ENCODE results near the gene ADAMTSL4.
"Not testable (repeated sequence)": the region's sequence is repeated elsewhere in the genome, so short reads cannot be mapped to it uniquely, and the experiment has no call there.

ADAMTSL4 gene

DNA sequence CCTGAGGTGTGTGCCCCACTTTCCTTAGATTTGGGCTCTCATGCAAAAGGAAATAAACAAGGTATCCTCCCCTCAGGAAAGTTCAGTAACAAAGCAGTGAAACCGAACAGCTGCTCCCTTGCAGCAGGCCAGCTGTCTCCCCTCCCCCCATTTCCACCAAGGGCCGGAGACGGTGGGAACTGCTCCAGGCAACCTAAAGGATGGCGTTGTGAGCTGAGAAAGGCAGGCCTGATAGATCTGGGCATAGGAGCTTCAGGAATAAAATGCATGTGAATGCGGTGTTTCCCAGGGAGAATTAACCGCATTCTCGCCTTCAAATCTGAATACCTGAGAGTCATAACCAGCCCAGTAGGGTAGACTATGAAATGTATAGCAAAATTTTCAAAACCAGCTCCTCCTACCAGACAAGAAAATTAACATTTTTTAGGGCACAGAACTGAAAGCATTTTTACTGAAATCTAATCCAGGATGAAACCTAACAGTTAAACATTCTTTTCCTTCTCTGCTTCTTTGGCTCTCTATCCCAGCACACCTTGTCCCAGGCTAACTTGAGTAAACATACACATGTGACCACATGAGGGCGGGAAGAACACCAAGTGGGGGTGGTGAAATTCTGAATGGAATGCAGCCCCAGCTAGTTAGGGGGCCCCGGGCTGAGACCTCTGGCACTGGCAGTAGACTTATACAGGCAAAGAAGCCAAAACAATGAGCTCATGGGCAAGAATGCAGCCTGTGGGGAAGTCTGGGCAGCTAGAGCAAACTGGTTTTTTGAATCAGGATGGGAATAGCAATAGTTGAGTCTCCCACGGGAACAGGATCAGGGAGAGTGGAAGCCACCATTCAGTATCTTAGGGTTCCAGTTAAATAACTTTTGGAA lies 18.7 kb downstream of the ADAMTSL4 start:
- DNase-seq (ENCODE audit: low read depth), result peak; percentile 95

DNA sequence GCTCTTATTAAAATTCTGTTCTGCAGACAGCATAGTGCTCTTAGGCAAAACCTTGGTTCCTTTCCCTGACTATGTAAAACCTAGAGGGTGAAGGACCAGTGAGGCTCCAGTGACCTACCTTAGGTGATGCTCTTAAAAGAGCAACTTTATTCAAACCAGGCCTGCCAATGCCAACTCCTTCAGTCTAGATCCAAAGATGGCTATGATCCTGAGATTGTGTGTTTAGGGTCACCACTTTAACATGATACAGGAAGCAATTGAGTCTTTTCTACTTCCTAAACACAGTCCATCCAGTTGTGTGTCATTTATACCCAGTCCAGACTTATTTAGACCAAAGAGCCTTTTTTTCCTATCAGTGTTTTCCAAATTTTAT lies 19.4 kb downstream of the ADAMTSL4 start:
- DNase-seq (ENCODE audit: low read depth), result no peak

DNA sequence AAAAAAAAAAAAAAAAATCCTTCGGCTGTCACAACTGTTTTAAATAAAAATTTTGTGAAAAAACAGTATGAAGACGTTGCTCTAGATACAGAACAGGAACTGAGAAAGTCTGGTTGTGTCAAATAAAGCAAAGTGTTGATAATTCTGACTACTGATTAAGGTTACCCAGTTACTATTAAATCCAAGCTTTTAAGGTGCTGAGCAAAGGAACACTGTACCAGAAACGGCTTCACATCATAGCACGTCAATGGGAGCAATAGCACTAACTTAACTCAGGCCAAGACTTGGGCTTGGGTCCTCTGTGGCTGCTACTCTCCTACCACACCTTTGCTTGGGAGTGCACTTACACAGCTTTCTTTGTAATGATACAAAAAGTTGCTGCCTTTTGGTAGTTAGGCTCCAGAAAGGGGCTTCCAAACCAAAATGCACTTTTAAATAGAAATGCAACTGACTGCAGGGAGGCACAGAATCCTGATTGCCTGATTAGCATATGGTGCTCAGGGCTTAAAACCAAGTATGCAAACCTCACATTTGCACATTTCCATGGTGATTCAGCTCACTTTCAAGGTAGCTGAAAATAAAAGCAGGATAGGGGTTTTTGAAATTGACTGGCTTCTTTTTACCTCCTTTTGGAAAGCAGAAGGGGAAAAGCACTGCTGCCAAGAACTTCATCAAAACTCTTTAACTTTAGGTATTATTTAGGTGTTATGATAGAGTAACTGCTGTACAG lies 23.9 kb downstream of the ADAMTSL4 start:
- DNase-seq (ENCODE audit: low read depth), result no peak

DNA sequence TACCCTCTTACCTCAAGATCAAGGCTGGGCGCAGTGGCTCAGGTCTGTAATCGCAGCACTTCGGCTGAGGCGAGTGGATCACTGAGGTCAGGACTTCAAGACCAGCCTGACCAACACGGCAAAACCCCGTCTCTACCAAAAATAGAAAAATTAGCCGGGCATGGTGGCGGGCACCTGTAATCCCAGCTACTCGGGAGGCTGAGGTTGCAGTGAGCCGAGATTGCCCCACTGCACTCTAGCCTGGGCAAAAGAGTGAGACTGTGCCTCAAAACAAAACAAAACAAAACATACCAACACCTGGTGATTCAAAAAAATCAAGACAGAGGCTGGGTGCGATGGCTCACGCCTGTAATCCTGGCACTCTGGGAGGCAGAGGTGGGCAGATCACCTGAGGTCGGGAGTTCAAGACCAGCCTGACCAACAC lies 24.5 kb downstream of the ADAMTSL4 start:
- DNase-seq (ENCODE audit: low read depth), result not testable (repeated sequence)

DNA sequence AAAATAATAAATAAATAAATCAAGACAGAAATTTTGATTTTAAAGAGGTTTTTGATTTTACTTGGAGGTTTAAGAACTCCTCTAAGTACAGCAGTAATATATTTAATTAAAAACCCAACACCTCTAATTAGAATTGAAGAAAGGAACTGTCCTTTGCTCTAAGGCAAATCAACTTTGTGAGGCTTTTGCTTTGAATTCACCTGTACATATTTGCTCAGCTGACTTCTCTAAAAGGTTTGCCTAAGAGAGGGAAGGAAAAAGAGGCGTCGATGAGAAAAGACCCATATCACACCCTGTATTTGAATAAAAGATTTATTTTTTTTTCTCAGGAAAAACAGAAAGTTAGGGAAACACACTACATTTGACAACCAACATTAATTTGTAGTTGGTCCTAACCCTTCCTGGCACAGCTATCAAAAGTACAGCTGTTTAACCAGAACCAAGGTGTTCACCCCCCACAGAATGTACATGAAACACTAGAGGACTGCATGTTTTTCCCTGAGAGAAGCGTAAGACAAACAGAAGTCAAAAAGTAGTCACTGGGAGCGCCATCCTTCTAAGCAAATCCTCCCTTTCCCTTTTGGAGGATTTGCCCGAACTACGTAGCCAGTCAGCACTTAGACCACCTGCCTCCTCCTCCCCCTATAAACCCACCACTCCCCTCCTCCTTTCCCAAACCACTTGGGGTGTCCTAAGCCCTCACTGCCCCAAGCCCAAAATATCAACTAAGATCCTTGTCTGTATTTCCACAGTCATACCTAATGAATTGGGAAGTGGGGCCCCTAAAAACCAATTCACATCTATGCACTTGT lies 25.3 kb downstream of the ADAMTSL4 start:
- no peak for DNase-seq (ENCODE audit: low read depth)

DNA sequence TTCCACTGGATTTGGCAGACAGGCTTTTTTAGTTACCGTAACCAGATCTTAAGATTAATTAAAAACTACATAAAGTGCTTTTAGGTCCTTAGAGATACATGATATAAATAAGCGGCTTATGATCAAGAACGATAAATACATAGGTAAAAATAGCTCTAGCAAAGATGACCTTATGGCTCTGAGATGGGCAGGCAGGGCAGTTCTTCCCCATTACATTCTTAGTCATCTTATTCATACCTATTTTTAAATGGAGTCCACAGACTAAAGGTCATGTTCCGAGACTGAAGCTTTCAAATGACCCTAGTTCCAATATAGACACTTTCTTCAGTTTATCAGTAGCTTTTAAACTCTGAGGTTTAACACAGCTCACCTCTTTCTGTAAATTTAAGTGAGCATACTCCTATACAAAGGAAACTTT lies 25.9 kb downstream of the ADAMTSL4 start:
- no peak for DNase-seq (ENCODE audit: low read depth)

DNA sequence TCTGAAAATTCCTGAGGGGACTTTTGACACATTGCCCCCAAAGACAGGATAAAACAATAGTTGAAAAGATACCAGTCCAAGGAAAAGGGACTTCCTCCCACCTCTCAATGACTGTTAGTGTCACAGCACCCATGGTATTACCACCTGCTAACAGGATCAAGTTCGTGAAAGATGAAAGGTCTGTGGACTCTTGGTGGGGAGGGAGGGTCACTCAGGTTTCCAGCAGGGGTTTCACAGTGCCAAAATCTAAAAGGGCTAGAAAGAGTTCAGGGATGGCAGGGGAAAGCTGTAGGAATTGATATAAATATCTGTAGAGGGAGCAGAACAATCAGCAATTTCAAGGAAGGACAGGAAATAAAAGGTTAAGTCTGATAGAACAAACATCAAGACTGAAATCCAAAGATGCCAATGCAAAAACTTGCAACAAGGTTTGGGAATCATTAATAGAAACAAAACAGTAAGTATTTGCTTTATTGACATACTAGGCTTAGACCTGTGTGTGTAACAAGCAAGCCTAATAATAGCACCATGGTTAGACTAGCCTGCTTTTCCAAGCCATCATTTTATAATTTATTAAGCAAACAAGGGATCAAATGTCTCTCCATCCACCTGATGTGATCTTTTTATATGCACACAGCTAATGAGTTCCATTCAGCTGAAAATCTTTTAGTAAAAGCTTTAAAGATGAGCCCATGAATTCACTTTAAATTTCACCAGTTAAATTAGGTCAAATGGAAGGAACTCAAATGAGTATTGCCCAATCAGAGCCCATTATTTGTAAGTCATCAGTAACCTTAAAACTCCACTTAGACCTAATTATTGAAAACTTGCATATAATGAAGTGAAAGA lies 26.5 kb downstream of the ADAMTSL4 start:
- DNase-seq (ENCODE audit: low read depth), result no peak

DNA sequence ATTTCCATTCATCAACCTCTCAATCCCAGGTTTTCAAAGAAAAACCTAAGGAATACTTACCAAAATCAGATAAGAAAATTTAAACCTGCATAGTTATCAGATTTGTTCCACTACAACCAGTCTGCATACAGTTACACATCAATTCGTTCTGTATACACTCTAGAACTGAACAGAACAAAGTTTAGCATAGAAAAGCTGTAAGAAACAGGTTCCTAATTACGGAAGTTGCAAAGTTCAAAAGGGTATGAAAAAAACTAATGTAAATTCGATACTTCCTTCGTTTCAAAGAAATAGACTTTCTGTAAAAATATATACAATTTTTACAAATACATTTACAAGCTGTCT lies 27.1 kb downstream of the ADAMTSL4 start:
- DNase-seq (ENCODE audit: low read depth), result no peak

DNA sequence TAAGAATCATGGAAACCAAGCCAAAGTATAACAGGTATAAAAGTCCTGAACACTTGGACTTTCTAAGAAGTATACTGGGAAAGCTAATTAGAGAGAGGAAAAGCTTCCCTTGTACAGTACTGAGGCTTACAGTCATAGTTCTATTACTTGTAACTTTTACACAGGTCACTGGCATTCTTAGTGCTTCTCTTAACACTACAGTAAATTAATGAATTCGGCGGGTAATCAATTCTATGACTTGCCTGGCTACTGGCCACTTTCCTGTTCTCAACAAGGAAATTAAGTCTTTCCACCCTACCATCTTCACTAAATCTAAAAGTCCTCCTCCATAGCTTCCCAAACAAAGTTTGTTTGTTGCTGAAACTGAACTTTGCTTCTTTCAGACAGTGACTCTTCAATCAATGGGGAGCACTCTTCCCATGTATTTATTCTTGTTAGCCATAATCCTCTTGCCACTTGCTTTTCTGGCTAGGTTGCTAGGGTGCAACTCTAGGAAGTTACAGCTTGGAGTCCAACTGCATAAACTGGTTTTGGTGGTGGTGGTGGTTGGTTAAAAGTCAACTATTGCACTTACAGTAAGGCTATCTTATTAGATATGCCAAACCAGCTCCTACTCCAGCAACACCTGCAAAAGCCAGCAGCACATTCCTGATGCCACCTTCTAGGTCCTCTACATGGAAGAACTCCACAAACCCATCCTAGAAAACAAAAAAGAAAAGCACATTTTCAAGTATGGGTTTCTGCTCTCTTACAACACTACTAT lies 27.8 kb downstream of the ADAMTSL4 start:
- DNase-seq (ENCODE audit: low read depth), result no peak

DNA sequence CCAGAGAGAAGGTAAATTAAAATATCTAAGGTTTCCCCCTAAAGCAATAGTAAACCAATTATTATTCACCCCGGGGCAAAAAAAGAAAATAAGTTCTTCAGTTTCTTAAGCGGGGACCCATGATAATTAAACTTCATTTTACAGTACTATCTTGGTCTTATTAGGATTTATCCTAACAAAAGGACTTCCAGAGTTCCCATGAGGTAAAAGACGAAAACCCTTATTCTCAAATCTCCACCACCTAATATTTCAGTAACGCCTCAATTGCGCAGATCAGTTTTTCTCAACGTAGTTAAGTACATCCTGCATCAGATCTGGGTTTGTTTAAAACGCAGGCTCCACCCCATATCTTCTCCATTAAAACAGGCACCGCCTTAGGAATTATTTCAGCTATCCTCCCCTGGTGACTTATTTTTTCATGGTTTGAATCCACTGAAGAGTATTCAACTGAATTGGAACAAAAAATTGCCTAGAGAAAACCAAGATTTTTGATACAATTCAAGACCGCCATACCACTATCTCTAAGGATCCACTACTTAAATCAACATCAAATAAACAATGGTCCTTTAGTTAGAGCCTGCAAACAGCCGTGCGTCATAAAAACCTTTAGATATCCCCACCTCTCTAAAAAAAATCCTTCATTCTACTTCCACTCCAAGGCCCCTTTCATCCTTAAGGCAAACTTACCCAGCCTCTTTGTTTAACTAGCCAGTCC lies 28.5 kb downstream of the ADAMTSL4 start:
- DNase-seq (ENCODE audit: low read depth), result no peak

DNA sequence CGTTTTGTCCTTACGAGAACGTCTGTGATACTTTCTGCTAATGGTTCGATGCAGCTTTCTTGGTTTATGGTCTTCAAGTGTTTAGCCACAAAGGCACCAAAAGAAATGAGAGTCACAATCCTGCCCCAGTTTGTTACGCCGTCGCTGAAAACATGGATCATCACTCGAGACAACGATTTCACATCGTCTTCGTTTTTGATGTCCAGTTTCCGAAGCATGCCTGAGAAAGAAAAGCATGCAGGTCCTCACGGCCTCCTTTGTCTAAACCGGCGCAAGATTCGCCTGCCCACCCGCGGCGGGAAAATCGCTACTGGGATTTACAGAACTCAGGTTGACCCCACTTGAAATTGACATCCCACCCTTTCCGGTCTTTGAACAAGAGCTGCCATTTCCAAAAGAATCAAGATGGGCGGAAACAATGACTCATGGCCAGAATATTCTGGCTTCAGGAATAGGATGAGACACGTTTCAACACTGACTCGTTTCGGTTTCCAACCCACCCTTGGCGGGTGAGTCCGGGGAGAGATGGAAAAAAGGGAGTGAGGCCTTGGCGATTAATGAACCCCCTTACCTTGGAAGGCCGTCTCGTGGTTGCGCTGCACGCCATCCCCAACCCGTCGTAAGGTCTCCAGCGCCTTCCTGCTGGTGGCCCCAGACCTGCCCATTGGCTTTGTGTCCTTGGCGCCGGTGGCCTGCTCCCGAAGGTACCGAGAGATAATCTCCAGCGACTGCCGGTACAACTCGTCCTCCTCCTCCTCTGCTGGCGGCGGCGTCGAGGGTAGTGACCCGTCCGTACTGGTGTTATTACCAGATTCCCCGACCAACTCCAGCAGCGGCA lies 29.3 kb downstream of the ADAMTSL4 start:
- DNase-seq (ENCODE audit: low read depth), result peak; percentile 78

DNA sequence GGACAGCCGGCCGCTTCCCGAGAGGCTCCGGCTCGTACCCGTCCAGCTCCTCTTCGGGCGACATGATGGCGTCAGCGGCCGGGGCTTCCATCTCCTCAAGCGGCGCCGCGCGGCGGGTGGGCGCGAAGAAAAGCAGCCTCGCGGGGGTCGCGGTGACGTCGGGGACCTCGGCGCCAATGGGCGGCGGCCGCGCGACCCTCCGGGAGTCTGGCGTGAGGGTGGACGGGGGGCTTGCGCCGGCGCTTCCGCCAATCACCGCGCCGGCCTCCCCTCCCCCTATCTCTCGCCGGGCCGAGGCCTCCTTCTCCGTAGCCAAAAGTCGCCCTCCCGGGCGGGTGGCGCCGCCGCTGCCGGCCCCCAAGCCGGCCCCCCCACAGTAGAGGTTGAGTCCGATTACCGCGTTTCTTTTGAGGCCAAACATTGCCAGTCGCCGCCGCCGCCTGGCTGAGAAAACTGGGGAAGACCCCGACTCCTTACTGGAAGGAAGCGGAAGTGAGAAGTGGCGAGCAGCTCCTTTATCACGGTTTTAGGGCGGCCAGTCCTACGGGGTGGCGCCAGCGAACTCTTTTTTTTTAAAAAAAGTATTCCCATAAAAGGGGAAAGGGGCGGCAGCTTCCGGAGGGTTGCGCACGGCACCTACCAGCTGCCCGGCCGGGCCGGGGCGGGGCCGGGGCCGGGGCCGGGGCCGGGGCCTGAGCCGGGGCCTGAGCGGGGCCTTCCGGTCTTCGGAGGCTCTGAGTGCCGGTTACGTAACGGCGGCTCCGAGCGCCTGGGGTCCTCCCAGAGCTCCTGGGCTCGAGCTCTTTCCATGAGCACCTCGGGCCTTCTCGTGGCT lies 30.1 kb downstream of the ADAMTSL4 start, which contains the start of gene MCL1:
Gene MCL1 (minus strand): TSS at position 501 of the 835 bp plus-strand sequence. CDS start 80 bp downstream, at position 421.
- DNase-seq (ENCODE audit: low read depth), result peak; percentile 73

DNA sequence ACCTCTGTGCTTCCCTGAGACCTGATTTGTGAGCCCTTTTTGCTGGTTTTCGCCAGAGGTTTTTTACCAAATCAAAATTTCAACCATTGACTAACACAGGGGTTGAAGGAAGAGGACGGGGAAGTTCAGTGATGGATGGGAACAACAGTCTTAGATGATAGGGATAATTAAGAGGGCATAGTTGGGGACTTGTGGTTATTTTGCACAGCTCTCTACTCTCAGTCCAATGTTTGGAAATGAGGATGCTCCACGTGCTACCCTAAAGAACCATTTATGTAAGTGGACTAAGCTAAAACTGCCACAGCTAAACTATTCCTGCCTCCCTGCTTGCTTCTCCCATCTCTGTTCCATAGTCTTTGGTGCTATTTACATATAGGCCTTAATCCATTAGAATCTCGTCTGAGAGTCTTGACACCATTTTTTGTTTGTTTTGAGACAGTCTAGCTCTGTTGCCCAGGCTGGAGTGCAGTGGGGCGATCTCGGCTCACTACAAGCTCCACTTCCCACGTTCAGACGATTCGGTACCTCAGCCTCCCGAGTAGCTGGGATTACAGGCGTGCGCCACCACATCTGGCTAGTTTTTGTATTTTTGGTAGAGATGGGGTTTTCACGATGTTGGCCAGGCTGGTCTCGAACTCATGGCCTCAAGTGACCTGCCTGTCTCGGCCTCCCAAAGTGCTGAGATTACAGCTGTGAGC lies 30.9 kb downstream of the ADAMTSL4 start:
- no peak for DNase-seq (ENCODE audit: low read depth)

DNA sequence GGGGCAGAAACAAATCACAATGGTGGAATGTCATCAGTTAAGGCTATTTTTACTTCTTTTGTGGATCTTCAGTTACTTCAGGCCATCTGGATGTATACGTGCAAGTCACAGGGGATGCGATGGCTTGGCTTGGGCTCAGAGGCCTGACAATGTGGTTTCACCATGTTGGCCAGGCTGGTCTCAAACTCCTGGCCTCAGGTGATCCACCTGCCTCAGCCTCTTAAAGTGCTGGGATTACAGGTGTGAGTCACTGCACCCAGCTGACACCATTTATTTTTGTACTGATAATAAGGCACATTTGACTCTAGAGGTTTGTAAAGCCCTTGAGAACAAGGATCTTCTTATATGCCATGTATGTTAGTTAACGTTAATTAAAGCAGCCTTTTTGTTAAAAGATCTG lies 31.8 kb downstream of the ADAMTSL4 start:
- not testable (repeated sequence) for DNase-seq (ENCODE audit: low read depth)

DNA sequence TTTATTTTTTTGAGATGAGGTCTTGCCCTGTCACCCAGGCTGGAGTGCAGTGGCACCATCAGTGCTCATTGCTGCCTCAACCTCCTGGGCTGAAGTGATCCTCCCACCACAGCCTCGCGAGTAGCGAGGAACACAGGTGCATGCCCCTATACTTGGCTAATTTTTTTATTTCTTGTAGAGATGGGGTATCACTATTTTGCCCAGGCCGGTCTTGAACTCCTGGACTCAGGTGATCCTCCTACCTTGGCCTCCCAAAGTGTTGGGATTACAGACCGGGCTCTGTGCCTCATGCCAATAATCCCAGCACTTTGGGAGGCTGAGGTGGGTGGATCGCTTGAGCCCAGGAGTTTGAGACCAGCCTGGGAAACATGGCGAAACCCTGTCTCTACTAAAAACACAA lies 32.2 kb downstream of the ADAMTSL4 start:
- not testable (repeated sequence) for DNase-seq (ENCODE audit: low read depth)

DNA sequence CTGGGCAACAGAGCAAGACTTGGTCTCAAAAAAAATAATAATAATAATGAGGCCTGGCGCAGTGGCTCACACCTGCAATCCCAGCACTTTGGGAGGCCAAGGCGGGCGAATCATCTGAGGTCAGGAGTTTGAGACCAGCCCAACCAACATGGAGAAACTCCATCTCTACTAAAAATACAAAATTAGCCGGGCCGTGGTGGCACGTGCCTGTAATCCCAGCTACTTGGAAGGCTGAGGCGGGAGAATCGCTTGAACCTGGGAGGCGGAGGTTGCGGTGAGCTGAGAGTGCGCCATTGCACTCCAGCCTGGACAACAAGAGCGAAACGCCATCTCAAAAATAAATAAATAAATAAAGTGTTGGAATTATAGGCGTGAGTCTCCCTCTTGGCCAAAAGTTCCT lies 32.8 kb downstream of the ADAMTSL4 start:
- not testable (repeated sequence) for DNase-seq (ENCODE audit: low read depth)

DNA sequence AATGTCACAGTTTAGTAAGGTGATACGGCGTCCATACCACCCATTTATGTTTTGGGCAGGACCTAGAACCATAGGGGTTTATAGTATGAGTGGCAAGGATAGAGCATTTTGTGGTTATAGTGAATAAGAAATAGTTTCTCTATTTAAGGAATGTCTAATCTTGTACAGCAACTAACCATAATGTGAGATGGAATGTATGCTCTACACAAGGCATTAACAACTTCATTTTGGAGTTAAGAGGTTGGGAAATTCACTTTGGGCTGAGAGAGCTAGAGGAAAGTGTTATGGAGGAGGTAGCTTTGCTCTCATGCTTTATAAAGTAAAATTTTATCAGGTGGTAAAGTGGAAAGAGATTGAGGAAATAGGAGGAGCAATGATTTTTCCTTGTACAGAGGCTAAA lies 33.2 kb downstream of the ADAMTSL4 start:
- no peak for DNase-seq (ENCODE audit: low read depth)

Data from non-pigmented ciliary epithelial cell (primary cell).